Measurements from ENCODE around the gene TFPI.

- TF ChIP-seq CTCF (IDR thresholded peaks at IDR 0.05) = no peak
- no peak for TF ChIP-seq POLR2A (IDR thresholded peaks at IDR 0.05)
Measured at GRCh38 chr2:187548656-187549055, 5.6 kb downstream of the TFPI start.
